ENCODE measurements around the gene SLC43A3. TPM values are rescaled to one million over a fixed set of nuclear protein-coding genes. Genes with fewer than 3 reads are reported as not detected.

SLC43A3 gene
- total and polyA plus RNA-seq, 2 of the 4 experiments (the other 2 are of a cell fraction) = 12.7 to 21.1 TPM

DNA sequence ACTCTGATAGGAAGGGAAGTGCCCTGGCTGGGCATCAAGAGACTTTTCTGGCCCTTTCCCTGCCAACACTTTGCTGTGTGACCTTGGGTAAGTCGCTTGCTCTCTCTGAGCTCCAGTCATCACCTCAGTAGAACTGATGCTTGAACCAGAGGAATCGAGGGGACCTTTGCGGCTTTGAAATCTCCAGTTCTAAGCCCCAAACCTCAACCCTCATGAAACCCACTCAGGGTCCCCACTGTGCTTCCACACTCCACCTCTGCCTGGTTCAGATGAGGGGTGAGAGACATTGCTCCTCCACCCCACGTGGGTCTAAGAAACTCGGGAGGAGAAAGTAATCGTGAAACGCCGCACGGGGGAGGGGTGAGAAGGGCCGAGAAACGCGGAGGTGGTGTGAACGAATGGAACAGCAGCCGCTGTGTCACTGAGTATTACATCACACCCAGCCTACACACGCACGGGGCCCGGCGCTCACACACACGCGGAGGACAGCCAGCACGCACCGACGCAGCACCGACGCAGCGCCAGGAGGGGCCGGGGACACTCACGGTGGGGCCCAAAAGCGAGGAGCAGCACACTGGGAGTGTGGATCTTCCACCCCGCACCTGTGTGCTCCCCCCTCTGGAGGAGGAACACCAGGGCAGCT is 37.7 kb upstream of the SLC43A3 start:
- no peak for ATAC-seq (ENCODE audit: low read depth)
- Histone ChIP-seq H2BK120ac (ENCODE audit: low read depth, low read length) (no peak overlapping the region), H4K8ac (ENCODE audit: low read depth in 2 of 2, low read length in 2 of 2) (no peak overlapping the region), H3K27me3 (ENCODE audit: control insufficient read depth, insufficient read depth, low read length) (peaks cover 45% of the 10 kb centered on the region), H3K9me3 (ENCODE audit: control insufficient read depth, insufficient read depth, low read length) (no peaks in the 10 kb centered on the region), H2AK9ac (replicated peaks; ENCODE audit: low read depth, low read length, poor library complexity) (peak overlapping the region; percentile 24), H2AFZ (replicated peaks; ENCODE audit: low read length, poor library complexity) (peak overlapping the region; percentile 67), H3K4me1 (ENCODE audit: control insufficient read depth, insufficient read depth, low read length) (no peaks in the 10 kb centered on the region; the same call in 1 of the 2 replicates), H3K18ac (ENCODE audit: low read depth, low read length) (no peak overlapping the region), H3K4me3 (ENCODE audit: insufficient read depth, low read depth, low read length) (no peak overlapping the region), H3K56ac (ENCODE audit: extremely low read depth, insufficient read depth, low read length) (no peak overlapping the region), H3K23ac (ENCODE audit: low read depth, low read length) (no peak overlapping the region), H3K14ac (replicated peaks; ENCODE audit: low read depth, low read length) (no peak overlapping the region), H3K4me2 (ENCODE audit: low read depth, low read length) (no peak overlapping the region), H2BK20ac (ENCODE audit: low read depth, low read length) (no peak overlapping the region), H2BK15ac (ENCODE audit: low read depth, low read length) (no peak overlapping the region), H3K36me3 (ENCODE audit: control insufficient read depth, insufficient read depth, low read length) (no peaks in the 10 kb centered on the region), H4K91ac (ENCODE audit: insufficient read depth, low read depth, low read length) (no peak overlapping the region), H4K5ac (ENCODE audit: low read depth, low read length) (no peak overlapping the region), H2AK5ac (ENCODE audit: low read depth, low read length) (no peak overlapping the region), H2BK5ac (ENCODE audit: low read depth, low read length, poor library complexity, severe bottlenecking) (no peak overlapping the region), H4K20me1 (ENCODE audit: insufficient read depth, low read length) (no peaks in the 10 kb centered on the region; the same call in 1 of the 2 replicates), H3K9me1 (ENCODE audit: insufficient read depth, low read length) (no peaks in the 10 kb centered on the region), H3K9ac (ENCODE audit: low read depth, low read length) (no peak overlapping the region), H3K79me1 (ENCODE audit: low read depth in 1 of 2, low read length in 2 of 2) (no peaks in the 10 kb centered on the region), H3K4ac (ENCODE audit: low read depth, low read length) (no peak overlapping the region), H3K27ac (ENCODE audit: insufficient read depth, low read length) (no peak overlapping the region)
- in situ Hi-C loops (cut with MboI; ENCODE audit: low sequenced_read_pairs) = no loop called here
- 72% methylated on average over 13 of the region's 30 CpGs; no CpG with 5 or more reads in 1 of the 2 experiments for WGBS, 2 experiments (ENCODE audit: extremely low coverage in 2 of 2, insufficient read length in 1 of 2)
- dilution Hi-C loops (cut with HindIII; ENCODE audit: low sequenced_read_pairs, unreplicated experiment) = no loop called here
- intact Hi-C loops (cut with micrococcal nuclease) = no loop called here
- peak; percentile 41 for DNase-seq
- CTCF ChIA-PET = no interaction called here
- TF ChIP-seq, protein P1, sequence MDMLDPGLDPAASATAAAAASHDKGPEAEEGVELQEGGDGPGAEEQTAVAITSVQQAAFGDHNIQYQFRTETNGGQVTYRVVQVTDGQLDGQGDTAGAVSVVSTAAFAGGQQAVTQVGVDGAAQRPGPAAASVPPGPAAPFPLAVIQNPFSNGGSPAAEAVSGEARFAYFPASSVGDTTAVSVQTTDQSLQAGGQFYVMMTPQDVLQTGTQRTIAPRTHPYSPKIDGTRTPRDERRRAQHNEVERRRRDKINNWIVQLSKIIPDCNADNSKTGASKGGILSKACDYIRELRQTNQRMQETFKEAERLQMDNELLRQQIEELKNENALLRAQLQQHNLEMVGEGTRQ (IDR thresholded peaks at IDR 0.05; ENCODE audit: low read depth, low read length) = no peak
- TF ChIP-seq BHLHE40 (IDR thresholded peaks at IDR 0.05; ENCODE audit: low read depth, low read length) (no peak), RCOR1 (IDR thresholded peaks at IDR 0.05; ENCODE audit: insufficient replicate concordance, low read length) (no peak), NFE2L2 (IDR thresholded peaks at IDR 0.05; ENCODE audit: low read depth, low read length) (no peak), CEBPB (IDR thresholded peaks at IDR 0.05; ENCODE audit: low read depth, low read length) (peak; percentile 55)
- TF ChIP-seq, protein P2, sequence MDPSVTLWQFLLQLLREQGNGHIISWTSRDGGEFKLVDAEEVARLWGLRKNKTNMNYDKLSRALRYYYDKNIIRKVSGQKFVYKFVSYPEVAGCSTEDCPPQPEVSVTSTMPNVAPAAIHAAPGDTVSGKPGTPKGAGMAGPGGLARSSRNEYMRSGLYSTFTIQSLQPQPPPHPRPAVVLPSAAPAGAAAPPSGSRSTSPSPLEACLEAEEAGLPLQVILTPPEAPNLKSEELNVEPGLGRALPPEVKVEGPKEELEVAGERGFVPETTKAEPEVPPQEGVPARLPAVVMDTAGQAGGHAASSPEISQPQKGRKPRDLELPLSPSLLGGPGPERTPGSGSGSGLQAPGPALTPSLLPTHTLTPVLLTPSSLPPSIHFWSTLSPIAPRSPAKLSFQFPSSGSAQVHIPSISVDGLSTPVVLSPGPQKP (IDR thresholded peaks at IDR 0.05; ENCODE audit: borderline replicate concordance, low read depth, low read length) = no peak
- POLR2A ChIA-PET (ENCODE audit: unreplicated experiment) = no interaction called here
- no TSS peak for BruUV-seq (replicated peaks)

Data from IMR-90 (cell line).